GM21367 (cell line): ENCODE data around the gene PEX14.
"Not testable (repeated sequence)": the region's sequence is repeated elsewhere in the genome, so short reads cannot be mapped to it uniquely, and the experiment has no call there.

ENCODE experiments used
- ATAC-seq: cut with Tn5 transposase; IDR thresholded peaks from one replicate; pipeline ENCODE4 v1.9.1; 2021; ENCODE audit not compliant: unreplicated experiment

The PEX14 gene

GRCh38 chr1:10450156-10450814, 24.5 kb upstream of the PEX14 start:
- no peak for ATAC-seq

DNA sequence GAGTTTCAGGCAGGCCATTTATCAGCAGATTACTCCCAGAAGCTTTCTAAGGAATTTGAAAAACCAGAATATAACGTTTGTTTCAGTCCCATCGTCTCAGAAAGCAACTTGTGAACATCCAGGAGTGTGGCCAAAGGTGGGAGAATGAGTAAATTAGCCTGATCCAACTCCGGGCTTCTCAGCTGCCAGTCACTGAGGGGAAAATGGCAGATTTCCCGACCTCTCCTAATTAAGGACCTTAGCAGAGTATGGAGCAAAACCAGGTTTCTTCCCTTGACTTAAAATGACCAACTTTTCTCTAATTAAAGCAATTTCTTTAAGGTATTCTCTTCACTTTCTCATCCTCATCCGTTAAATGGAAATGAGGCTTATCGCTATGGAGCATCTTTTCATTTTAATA, 23.9 kb upstream of the PEX14 start:
- ATAC-seq = no peak

DNA sequence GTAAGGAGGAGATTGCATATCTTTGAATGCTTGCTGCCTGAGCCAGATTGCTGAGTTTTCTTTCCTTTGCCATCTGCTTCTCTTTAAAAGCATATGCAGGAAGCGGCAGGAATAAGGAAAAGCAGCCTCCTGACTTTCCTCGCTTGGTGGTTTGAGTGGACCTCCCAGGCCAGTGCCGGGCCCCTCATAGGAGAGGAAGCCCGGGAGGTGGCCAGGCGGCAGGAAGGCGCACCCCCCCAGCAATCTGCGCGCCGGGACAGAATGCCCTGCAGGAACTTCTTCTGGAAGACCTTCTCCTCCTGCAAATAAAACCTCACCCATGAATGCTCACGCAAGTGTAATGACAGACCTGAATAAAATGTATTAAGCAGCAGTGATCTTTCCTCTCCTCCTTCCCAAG, 23.5 kb upstream of the PEX14 start:
- no peak for ATAC-seq

GRCh38 chr1:10456048-10456447, 18.7 kb upstream of the PEX14 start:
- ATAC-seq = no peak

DNA sequence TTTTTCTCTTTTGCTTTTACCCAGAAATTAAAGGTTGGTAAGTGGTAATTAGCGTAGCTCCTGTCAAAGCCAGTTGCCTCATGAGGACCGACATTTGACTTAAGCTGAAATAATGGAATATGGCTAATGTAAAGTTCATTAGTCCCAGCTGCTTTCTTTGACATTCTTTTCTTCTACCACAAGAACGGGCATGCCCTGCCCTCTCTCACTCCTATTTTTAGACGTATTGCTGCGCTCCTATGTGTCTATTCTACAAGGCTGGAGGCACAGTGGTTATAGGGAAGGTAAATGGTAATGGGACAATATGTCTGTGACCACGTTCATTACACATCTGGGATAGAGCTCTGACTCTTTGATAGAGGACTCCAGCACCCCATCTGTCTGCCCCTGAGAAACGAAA, 18.1 kb upstream of the PEX14 start:
- no peak for ATAC-seq

DNA sequence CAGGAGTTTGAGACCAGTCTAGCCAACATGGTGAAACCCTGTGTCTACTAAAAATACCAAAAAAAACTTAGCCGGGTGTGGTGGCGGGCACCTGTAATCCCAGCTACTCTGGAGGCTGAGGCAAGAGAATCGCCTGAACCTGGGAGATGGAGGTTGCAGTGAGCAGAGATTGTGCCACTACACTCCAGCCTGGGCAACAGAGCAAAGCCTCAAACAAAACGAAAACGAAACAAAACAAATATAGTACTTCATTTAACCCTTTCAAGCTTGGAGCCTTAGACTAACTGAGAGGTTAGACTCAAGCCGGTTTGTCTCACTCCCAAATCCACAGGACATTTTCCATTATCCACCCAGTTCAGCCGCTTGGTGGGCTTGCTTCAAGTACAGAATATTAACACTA, 17.3 kb upstream of the PEX14 start:
- ATAC-seq = not testable (repeated sequence)

DNA sequence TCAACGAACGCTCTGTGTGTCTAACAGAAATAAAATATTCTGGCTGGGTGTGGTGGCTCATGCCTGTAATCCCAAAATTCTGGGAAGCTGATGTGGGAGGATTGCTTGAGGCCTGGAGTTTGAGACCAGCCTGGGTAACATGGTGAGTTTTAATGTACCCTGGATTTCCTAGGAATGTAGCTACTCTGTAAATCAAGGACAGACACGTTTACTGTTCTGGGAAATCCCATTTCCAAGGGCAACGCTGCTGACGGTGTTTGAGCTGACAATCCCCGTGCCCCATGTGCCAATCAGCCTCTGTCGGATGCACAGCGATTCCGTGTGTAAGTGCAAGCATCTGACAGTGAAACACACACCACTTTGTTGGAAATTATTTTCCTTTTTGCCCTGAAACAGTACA, 16.9 kb upstream of the PEX14 start:
- ATAC-seq = no peak

DNA sequence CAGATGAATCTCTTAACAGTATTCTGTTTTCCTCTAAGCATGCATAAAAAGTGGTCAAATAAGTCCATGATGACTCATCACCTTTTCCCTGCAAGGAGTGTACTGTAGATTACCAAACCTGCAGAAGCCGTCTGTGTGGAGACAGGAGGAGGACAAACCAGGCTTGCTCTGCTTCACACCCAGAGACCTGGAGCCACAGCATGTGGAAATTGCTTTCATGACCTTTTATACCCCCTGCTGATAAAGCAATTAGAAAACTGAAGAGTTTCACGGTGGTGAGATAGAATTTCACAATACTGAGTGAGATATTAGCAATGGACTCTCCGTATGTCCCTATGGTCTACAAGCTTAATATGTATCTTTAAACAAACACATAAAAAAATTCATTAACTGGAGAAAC, 15.6 kb upstream of the PEX14 start:
- ATAC-seq = no peak

- no peak for ATAC-seq
These were observed 7.7 kb upstream of the PEX14 start for GRCh38 chr1:10467078-10467477.

GRCh38 chr1:10470043-10470442, 4.7 kb upstream of the PEX14 start:
- no peak for ATAC-seq

GRCh38 chr1:10471411-10472219, 3.1 kb upstream of the PEX14 start:
- no peak for ATAC-seq

DNA sequence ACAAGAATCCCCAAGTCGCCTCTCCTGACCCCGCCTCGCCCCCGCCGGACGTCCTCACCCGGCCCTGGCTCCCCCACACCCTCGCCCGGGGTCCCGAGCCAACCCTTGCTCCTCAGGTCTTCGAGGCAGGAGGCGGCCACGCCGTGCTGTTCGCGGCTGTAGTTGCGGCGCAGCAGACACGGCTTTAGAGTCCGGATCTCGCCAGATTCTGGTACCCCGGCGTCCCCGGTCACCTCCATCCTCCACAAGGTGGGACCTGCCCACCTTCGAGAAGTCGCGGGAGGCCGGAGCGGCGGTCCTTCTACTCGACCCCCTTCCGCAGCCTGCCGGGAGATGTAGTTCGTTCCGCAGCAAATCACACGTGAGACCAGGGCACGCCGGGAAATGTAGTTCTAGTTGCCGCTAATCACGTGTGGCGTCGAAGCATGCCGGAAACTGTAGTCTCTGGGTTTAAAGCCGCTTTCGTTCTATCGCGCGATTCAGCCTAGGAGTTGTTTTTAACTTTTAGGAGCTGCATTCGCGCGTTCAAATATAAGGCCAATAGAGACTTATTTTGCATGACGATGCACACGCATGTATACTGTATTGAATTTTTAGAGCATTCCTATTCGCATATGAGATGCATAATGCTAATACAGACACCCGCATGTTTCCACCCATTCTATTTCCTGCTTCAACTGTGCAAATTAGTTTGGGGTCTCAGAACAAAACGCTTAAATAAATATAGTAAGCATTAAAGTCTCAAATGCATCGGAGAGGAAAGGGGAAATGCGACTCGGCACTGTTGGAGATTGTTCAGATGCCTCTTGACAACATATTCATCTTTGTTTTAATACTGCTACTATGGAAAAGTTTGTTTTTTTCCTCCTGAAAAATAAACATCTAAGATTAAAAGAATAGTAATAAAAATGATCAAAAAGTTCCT, 2.3 kb upstream of the PEX14 start, which contains the start of gene DFFA:
TSS of gene DFFA (minus strand) at position 310 of the 925 bp plus-strand sequence. CDS start at position 239, 71 bp downstream.
- ATAC-seq = peak; percentile 65

DNA sequence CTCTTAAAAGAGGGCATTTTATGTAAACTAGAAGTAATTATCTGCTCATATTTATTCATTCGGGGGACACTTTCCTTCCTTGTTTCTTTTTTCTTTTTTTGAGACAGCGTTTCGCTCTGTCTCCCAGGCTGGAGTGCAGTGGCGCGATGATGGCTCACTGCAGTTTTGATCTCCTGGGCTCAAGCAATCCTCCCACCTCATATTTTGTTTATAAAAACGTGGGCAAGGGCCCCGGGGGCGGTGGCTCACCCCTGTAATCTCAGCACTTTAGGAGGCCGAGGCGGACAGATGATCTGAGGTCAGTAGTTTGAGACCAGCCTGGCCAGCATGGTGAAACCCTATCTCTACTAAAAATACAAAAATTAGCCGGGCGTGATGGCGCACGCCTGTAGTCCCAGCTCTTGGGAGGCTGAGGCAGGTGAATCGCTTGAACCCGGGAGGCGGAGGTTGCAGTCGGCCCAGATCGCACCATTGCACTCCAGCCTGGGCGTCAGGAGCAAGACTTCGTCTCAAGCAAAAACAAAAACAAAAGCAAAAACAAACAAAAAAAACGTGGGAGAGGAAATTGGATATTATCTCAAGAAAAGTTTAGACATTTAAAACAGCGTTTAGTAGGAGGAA, 1.5 kb upstream of the PEX14 start:
- ATAC-seq = no peak

DNA sequence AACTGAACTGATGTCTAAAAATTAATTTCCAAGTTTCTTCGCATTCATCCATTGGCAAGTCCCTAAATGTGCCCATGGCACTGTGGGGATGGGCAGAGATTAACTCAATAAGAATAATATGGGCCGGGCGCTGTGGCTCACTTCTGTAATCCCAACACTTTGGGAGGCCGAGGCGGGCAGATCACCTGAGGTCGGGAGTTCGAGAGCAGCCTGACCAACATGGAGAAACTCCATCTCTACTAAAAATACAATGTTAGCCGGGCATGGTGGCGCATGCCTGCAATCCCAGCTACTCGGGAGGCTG, 489 bp upstream of the PEX14 start:
- ATAC-seq = not testable (repeated sequence)

DNA sequence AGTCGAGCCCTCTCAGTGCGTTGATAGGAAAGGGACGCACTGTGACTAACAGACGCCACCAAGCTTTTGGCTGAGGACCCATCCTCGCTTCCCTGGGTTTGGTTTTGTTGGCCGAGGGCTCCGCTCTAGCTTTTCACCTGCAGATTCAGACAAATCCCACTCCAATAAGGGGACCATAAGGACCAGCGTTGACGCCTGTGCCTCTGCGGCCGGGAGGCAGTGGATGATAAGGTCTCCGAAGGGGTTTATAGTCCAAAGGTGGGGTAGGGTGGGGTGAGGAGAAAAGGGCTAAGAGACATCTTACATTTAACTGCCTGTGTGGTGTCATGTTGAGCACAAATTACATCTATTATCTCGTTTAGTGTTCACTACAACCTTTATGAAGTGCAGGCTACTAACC, 760 bp downstream of the PEX14 start:
- no peak for ATAC-seq

DNA sequence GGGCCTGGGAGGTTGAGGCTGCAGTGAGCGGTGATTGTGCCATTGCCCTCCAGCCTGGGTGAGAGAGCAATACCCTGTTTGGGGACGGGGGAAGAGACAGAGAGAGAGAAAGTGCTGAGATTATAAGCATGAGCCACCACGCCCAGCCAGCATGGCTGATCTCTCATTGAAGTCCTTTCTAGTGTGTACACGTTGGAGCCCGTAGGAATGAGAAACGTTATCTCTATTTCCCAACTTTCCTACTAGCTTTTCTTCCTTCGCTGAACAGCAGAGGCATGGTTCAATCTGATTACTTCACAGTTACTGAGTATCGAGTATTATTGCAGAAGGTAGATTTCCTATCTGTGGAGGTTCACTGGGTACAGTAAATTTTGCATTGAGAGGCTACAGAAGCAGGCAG, 4.5 kb downstream of the PEX14 start:
- no peak for ATAC-seq

DNA sequence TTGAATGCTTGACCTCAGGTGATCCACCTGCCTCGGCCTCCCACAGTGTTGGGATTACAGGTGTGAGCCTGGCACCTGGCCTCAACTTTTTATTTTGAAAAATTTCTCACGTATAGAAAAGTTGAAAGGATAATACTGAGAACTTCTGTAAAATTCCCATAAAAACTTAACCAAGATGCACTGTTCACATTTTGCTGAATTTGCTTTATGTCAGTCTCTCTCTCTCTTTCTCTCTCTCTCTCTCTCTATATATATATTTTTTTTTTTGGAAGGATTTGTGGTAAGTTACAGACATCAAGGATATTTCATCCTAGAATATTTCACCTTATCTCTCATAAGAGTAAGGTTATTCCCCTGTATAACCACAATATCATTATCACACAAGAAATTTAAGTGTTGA, 5.9 kb downstream of the PEX14 start:
- no peak for ATAC-seq

DNA sequence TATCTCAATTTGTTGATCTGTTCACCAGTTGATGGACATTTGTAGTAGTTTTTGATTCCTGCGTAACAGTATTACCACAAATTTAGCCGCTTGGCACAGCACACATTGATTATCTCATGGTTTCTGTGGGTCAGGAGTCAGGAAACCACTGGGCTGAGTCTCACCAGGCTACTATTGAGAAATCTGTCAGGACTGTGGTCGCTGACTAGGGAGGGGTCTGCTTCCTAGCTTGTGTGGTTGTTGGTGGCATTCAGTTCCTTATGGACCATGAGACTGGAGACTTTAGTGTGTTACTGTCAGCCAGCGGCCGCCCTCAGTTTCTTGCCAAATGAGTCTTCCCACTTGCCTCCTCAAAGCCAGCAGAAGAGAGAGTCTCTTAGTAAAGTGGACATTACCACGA, 9.8 kb downstream of the PEX14 start:
- ATAC-seq = no peak

DNA sequence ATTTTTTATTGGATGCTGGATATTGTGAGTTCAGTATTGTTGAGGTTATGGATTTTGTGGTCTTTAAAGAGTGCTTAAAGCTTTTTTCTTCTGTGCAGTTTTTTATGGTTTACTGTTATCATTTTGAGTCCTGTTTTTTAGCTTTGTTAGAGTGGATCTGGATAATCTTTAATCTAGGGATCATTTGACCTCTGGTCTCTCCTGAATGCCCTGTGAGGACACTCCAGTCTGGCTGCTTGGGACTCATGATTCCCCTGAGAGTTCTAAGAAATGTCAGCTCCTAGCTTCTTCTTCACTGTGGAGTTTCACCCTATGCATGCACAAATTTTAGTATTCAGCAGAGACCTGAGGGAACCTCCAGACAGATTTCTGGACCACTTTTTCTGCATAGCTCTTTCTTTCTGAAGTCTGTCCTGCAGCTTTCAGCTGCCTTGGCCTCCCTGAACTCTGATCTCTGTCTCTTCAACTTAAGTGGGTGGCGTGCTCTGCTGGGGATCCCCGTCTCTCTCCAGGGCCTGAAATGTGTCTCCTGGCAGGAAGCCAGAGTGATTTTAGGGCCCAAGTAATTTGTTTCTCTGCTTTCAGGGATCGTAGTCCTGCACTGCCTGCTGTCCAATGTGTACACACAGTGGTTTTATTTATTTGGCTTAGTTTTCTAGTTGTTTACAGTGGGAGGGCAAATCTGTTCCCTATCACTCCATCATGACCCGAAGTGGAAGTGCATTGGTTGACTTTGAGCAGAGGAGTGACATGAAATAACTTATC, 14.7 kb downstream of the PEX14 start:
- ATAC-seq = no peak

DNA sequence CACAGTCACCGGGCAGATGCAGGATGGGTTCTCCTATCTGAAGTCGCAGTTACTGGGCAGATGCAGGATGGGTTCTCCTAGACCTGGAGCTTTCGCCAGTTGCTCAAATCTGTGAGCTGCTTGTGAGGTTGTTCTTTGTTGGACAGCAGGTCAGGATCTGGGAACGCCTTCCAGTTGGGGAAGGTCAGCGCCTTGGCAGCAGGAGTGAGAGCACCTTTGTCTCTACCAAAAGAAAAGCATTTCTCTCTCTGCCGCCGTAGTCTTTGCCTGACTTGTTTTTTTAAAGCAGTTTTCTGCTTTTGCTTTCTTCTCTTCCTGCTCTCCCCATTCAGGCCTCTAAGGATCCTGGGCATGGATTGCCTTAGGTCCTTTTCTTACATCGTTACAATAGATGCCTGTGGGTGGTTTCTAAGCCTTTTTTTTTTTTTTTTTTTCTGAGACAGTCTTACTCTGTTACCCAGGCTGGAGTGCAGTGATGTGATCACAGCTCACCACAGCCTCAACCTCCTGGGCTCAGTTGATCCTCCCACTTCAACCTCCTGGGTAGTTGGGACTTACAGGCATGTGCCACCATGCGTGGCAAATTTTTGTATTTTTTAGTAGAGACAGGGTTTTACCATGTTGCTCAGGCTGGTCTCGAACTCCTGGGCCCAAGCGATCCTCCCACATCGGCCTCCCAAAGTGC, 15.7 kb downstream of the PEX14 start:
- ATAC-seq = no peak
